HG02798 (cell line): ENCODE results near the gene KRTAP5-11.
A peak's percentile ranks its signal among the peaks of the same experiment; 100 is the strongest.
"Not testable (repeated sequence)": the region's sequence is repeated elsewhere in the genome, so short reads cannot be mapped to it uniquely, and the experiment has no call there.

Experiments used
- ATAC-seq: cut with Tn5 transposase; IDR thresholded peaks from one replicate; pipeline ENCODE4 v1.9.1; 2021; ENCODE audit warnings: mild to moderate bottlenecking; ENCODE audit not compliant: unreplicated experiment, poor library complexity

KRTAP5-11 gene

DNA sequence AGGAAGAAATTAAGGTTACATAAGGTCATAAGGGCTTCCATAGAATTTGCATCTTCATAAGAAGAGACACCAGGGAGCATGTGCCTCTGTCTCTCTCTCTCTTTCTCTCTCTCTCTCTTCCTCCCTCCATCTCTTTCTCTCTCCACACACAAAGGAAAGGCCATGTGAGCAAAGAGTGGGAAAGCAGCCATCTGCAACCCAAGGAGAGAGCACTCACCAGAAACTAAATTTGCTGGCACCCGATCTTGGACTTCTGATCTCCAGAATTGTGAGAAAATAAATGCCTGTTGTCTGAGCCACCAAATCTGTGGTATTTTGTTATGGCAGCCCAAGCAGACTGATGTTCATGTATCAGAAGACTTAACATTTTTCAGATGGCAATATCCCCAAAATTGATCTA lies 23.7 kb downstream of the KRTAP5-11 start:
- ATAC-seq = no peak

DNA sequence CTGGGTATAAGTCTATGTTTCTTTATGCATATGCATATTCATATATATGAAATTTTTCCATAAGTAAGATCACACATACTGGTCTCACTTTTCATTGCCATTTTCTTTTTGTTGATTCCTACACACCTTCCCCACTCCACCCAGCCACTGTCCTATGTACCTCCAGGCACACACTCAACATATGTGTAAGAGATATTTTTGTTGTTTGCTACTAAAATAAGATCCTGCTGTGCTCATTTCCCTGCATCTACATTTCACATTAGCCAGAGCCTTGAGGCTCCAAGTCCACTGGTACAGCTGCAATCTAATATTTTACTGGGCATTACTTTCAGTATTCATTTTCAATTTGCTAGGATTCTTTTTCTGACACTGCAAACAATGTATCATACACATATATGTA lies 25.4 kb downstream of the KRTAP5-11 start:
- no peak for ATAC-seq

DNA sequence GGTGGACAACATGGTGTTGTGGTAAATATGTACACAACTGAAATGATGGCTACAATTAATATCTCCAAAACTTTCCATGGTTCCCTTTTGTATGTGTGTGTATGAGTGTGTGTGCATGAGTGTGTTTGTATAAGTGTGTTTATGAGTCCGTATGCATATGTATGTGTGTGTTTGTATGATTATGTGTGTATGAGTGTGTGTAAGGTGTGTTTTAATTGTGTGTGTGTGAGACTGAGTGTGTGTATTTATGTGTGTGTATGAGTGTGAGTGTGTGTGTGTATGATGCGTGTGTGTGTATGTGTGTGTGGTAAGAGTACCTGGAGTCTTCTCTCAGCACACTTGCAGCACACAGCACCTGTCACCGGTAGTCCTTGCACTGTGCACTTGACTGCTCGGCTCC lies 26.7 kb downstream of the KRTAP5-11 start:
- ATAC-seq = no peak

DNA sequence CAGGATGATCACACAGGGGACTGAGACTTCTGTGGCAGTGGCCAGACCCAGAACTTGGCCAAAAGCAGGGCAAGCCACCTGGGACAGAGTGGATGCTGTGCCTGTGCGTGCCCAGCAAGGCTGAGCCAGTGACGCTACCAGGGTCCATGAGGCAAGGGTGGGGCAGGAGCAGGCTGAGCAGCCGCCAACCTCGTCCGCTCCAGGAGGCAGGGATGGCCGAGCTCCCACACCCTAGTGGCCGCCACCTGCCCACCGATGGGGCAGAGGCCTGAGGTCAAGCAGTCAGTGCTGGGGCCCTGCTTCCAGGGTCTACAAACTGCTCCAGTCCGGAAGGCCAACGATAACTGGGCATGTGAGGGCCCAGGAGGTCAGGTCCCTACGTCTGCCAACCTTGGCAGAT lies 27.2 kb downstream of the KRTAP5-11 start:
- ATAC-seq = no peak

DNA sequence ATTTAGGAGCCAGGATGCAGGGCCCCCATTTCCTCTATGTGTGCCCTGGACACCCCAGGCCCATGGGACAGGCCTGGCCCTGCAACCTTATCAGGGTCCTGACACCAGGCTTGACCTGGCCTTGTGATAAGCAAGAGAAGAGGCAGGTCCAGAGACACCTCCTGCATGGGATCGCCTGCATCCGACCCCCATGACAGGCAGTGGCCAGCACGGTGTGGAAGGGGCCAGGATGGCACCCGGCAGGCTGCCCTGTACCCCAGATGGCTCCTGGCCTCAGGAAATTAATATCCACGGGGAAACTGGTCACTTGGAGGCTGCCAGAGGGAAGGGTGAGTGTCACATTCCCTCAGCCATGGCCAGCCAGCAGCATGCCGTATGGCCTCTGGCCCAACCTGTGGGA lies 27.7 kb downstream of the KRTAP5-11 start:
- ATAC-seq = no peak

DNA sequence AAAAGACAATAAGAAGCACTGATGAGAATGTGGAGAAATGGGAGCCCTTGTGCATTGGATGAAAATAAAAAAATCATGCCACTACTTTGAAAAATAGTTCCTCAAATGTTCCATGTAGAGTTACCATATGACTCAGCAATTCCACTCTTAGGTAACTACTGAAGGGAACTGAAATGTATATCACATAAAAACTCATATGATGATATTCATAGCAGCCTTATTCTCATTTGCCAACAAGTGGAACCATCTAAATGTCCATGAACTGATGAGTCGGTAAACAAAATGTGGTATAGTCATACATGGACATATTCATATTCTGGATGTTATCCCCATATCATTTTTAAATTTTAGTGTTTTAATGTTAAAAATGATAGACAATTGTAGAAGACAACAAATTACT lies 31.0 kb downstream of the KRTAP5-11 start:
- ATAC-seq = no peak

DNA sequence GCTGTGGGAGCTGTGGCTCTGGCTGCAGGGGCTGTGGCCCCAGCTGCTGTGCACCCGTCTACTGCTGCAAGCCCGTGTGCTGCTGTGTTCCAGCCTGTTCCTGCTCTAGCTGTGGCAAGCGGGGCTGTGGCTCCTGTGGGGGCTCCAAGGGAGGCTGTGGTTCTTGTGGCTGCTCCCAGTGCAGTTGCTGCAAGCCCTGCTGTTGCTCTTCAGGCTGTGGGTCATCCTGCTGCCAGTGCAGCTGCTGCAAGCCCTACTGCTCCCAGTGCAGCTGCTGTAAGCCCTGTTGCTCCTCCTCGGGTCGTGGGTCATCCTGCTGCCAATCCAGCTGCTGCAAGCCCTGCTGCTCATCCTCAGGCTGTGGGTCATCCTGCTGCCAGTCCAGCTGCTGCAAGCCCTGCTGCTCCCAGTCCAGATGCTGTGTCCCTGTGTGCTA lies 33.9 kb downstream of the KRTAP5-11 start:
- no peak for ATAC-seq

DNA sequence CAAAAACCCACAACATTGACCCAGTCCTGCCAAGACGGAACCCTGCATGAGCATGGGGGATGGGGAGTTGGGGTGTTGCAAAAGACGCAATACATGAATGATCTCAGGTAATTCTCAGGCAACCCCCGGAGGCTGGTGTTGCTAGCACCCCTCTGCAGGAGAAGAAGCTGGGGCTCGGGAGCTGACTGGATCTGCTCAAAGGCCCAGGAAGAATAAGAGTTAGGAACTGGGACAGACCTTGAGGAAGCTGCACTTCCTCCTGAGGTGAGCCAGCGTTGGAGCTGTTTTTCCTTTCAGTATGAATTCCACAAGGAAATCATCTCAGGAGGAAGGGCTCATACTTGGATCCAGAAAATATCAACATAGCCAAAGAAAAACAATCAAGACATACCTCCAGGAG lies 34.6 kb downstream of the KRTAP5-11 start, which contains the start of gene KRTAP5-9:
KRTAP5-9 (plus strand) TSS at position 301 of the 400 bp plus-strand sequence. CDS start 238 bp downstream, outside the sequence.
- no peak for ATAC-seq

DNA sequence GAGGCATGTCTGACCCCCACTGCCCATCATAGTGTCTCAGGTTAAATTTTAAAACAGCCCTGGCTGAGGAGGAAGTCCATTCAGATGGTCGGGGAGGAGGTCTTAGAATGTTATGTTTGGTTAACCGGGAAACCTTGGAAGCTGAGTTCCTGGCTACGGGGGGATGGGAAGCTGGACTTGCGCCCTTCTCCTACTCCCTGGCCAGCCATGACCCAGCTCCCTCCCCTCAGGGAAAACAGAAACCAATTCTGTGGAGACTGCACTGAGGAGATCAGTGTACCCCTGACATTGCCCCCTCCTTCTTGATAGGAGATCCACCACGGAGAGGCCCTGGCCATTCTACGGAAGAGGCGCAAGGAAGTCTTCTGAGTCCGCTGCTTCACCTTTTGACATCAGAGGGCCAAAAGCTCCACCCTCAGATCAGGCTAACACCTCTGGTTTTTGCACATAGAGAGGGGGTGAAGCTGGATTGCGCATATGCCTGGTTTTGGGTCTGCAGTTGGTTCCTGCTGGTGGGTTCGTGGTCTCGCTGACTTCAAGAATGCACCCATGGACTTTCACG lies 37.2 kb downstream of the KRTAP5-11 start:
- no peak for ATAC-seq

DNA sequence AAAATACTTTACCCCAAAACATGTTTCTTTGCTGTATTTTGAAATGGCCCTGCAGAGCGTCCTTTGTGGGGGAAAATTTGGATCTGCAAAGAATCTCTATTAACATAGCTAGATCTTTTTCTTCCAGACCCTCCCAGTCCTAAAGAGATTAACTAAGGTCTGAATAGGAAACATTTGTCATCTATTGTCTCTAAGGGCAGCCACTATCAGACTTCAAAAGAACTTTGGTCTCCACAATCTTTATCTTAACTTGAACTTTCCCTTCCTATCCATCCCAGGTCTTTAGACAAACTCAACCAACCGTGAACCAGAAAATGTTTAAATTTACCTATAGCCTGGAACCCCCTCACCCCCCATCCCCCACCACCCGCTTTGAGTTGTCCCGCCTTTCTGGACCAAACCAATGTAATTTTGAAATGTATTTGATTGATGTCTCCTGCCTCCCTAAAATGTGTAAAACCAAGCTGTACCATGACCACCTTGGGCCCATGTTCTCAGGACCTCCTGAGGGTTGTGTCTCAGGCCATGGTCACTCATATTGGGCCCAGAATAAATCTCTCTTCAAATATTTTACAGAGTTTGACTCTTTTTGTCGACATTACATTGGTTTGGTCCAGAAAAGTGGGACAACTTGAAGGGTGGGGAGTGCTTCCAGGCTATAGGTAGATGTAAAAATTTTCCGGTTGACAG lies 38.0 kb downstream of the KRTAP5-11 start:
- ATAC-seq = no peak

DNA sequence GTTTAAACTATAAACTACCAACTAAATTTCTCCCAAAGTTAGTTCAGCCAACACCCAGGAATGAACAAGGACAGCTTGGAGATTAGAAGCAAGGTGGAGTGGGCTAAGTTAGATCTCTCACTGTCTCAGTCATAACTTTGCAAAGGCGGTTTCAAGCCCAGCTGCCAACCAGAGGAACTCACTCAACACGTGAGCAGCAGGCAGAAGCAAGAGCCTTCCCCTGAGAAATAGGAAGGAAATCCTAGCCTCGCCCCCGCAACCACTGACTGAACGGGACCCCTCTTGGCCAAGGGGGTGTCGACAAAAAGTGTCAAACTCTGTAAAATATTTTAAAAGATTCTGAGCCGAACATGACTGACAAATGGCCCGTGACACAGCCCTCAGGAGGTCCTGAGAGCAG lies 38.8 kb downstream of the KRTAP5-11 start:
- ATAC-seq = no peak

DNA sequence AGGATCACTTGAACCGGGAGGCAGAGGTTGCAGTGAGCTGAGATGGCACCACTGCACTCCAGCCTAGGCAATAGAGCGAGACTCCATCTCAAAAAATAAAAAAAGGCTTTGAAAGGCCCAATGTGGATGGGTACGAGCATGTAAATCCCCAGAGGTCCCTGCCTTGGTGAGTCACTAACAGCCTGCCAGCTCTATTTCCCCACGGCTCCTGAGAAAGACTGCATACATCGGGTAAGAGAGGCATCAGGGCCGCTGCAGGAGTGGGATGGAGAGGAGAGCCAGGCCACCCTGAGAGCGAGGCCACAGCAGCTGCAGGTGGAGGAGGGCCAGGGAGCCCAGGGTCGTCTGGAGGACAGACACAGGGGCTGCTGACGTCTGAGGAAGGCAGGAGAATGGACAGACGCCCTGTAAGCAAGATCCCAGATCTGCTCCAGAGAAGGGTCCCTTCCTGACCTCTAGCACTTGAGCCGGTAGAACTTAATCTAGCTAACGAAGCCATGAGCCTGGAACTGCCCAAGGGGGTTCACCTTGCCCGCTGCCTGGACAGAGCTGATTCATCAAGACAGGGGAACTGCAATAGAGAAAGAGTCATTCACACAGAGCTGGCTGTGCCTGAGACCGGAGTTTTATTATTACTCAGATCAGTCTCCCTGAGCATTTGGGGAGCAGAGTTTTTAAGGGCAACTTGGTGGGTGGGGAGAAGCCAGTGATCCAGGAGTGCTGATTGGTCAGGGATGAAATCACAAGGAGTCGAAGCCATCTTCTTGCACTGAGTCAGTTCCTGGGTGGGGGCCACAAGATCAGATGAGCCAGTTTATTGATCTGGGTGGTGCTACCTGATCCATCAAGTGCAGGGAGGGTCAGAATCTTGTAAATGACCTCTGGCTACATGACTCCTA lies 39.5 kb downstream of the KRTAP5-11 start:
- ATAC-seq = no peak

DNA sequence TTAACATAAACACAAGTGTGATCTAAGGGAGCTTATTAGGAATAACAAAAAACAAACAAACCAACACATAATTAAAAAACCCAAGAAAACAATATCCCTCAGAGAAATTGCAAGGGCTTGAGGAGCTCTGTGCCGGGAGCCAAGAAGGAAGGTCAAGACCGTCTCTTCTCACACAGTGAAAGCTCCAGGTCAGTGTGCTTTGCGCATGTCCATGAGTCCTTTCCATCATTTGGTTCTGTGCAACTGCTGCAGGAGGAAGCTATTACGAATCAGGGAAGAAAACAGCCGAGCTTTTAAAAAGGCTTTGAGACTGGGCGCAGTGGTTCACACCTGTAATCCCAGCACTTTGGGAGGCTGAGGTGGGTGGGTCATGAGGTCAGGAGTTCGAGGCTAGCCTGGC lies 40.3 kb downstream of the KRTAP5-11 start:
- ATAC-seq = no peak

DNA sequence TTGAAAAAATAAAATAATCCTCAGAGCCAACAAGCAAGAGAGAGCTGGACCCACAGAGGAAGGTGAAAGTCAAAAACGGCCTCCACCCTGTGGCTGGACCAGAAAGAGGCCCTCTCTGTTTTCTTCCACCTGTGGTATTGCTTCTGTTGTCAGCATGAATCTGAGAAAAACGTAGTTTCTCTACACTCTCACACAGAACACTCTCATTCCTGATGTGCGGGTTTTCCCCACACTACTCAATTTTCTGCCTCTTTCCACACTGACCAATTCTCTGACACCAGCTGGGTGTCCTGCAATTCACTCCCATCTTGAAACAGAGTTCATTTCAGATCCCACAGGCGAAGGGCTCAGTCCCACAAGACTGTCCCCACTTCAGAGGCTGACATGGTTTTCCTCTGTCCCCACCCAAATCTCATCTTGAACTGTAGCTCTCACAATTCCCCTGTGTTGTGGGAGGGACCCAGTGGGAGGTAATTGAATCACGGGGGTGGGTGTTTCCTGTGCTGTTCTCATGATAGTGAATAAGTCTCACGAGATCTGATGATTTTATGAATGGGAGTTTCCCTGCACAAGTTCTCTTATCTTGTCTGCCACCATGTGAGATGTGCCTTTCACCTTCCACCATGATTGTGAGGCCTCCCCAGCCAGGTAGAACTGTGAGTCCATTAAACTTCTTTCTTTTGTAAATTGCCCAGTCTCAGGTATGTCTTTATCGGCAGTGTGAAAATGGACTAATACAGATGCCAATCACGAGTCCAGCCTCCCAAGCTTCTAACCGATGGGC lies 42.0 kb downstream of the KRTAP5-11 start:
- peak; percentile 76 for ATAC-seq

DNA sequence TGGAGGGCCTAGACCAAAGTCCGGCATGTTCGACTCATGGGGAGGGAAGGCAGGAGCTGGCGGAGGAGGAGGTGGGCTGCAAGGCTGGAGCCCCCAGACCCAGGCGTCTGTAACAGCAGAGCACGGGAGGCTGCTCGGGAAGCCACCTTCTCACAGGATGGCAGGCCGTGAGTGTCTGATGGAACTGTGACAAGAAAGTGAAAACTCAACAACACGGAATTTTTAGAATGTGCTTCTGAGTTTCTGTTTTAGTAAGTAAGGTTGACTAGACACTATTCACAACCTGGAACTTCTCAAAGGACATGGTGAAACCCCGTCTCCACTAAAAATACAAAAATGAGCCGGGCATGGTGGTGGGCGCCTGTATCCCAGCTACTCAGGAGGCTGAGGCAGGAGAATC lies 42.7 kb downstream of the KRTAP5-11 start:
- ATAC-seq = not testable (repeated sequence)

DNA sequence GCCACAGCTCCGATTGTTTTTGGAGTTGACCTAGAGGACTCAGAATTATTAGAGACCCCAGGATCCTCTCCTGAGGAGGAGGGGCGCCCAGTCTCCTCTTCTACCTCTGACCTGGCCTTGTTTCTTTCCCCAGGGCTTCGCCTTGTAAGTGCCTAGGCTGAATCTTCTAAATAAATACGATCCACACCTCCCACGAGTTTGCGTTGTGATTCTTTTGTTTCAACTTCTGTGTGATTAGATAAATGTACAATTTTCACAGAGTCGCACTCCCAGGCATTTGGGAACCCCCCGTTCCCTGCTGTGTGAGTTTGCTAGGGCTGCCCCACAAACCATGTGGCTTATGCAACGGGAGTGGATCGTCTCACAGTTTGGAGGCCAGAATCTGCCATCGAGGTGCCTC lies 43.7 kb downstream of the KRTAP5-11 start:
- no peak for ATAC-seq

DNA sequence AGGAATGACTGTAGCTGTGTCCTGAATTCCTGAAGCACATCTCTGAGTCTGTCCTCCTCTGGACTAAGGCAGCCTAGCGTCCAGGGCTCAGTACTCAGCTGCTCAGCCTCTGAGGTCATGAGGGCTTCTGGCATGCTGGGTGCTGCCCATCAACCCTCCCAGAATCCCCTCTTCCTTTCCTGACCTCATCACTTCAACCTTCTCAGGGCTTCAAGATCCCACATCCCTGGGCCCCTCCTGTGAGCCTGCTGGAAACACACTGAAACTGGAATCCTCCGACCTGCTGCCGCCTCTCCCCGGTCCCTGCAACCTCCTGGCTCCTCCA lies 44.0 kb downstream of the KRTAP5-11 start:
- no peak for ATAC-seq

DNA sequence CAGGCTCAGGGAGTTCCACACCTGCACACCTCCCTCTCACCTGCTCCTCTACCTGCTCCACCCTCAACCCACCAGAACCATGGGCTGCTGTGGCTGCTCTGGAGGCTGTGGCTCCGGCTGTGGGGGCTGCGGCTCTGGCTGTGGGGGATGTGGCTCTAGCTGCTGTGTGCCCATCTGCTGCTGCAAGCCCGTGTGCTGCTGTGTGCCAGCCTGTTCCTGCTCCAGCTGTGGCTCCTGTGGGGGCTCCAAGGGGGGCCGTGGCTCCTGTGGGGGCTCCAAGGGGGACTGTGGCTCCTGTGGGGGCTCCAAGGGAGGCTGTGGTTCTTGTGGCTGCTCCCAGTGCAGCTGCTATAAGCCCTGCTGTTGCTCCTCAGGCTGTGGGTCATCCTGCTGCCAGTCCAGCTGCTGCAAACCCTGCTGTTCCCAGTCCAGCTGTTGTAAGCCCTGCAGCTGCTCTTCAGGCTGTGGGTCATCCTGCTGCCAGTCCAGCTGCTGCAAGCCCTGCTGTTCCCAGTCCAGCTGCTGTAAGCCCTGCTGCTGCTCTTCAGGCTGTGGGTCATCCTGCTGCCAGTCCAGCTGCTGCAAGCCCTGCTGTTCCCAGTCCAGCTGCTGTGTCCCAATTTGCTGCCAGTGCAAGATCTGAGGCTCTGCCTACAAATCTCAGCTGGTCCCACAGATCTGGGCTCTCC lies 44.6 kb downstream of the KRTAP5-11 start, which contains the start of gene KRTAP5-8:
KRTAP5-8 (plus strand) TSS at position 49 of the 689 bp plus-strand sequence; CDS start at position 80, 31 bp downstream.
- ATAC-seq = not testable (repeated sequence)

DNA sequence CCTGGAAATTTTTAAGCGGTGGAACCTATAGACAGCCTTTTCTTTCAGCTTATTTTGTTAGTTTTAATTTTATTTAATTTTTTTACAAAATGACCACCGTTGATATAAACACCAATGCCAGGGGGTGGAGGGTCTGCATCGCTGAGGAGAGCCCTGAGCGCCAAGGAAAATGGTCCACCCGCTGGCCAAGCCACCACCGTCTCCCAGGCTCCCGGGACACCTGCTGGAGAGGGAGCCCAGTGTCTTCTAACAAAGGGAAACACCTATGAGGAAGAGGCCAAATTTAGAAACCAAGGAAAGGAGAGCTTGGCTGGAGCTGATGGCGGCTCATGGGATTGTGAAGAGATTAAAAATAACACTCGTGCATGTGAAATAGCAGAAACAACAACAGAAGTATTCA lies 45.1 kb downstream of the KRTAP5-11 start:
- no peak for ATAC-seq

DNA sequence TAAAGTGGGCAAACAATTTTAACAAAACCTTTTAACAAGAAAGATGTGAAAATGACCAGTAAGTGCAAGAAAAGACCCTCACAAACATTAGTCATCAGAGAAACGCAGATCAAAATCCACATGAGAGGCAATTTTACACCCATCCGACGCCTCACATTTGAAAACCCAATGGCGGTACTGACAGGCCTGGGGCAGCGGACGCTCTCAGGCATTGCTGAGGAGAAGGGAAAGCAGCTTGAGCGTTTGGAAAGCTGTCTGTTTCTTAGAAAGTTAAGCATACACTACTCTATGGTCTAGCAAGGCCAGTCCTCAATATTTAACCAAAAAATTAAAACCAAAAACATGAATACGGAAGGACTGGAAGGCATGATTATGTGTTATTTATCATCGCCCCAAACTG lies 46.9 kb downstream of the KRTAP5-11 start:
- ATAC-seq = no peak
